Measurements from ENCODE around the gene FRMPD2.

DNA sequence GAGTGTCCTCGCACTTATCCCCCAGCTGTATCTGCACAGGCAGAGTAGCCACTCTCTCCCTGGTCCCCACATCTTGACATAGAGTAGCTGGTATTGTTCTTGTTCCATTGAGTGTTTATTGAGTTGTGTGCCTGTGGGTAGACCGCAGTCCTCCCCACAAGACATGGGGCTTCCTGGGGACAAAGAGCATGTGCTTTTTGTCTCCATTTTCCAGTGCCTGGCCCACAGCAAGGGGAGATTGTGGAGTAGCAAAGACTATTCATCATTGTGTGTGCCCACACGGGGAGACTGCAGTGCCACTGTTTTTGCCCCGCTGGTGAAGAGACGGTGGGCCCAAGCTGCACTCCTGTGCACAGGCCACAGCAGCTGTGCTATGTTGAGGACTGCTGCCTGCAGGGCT lies 63.5 kb downstream of the FRMPD2 start:
- TF ChIP-seq GATA2 (IDR thresholded peaks at IDR 0.05; ENCODE audit: low read depth, low read length) (no peak), GATA3 (IDR thresholded peaks at IDR 0.05; ENCODE audit: low read depth, low read length) (no peak)
